ENCODE data around the gene ZNF778.

- TF ChIP-seq CTCF (IDR thresholded peaks at IDR 0.05) = no peak
- TF ChIP-seq POLR2A (IDR thresholded peaks at IDR 0.05) = no peak
These were observed 27.1 kb upstream of the ZNF778 start for GRCh38 chr16:89190150-89190958.

All from uterus (tissue), 2 donors.